K562 (cell line): ENCODE measurements around the gene PCDH9. TPM values are rescaled to one million over a fixed set of nuclear protein-coding genes. Genes with fewer than 3 reads are reported as not detected.

Source experiments
- ATAC-seq: fragments of 200-7000 bp; cut with Tn5 transposase; 3 replicates; pipeline ENCODE4 v1.9.1; 2020; ENCODE audit warnings: moderate library complexity
- BruUV-seq: library from RNA; stranded (reverse); fragments of 400-500 nt; replicated peaks from 2 replicates; lab custom pipeline; 2021; lab: Mats Ljungman, UMichigan
- CTCF ChIA-PET: fragments of 300-600 bp; formaldehyde crosslinking; extraction: SDS; loops from one replicate; lab custom pipeline; 2021; ENCODE audit warnings: low intra/inter-chr PET ratio; lab: Yijun Ruan, JAX
- POLR2A ChIA-PET: fragments of 300-600, 350-650 bp; sonication (Branson Sonifier 250); formaldehyde crosslinking; extraction: SDS; loops from one replicate; lab custom pipeline; 2021; ENCODE audit warnings: antibody characterized with exemption, inconsistent platforms; lab: Yijun Ruan, JAX
- DNase-seq, 4 experiments: peaks; one replicate each; pipeline versions ENCODE4 v3.0.0 to v3.0.0-alpha.2; 2011 to 2018; ENCODE audit warnings: low spot score in 3 of 4, mixed read lengths in 3 of 4; ENCODE audit errors: extremely low read depth in 1 of 4
- FAIRE-seq: peaks from 2 replicates; lab custom pipeline; 2011; peaks lifted over from hg19 to GRCh38; lab: Jason Lieb, UNC
- H2AFZ ChIP-seq: 2 replicates; pipeline ENCODE4 v1.6.0; 2011; ENCODE audit warnings: low read depth, low read length, control low read depth, inconsistent platforms
- H3K27ac ChIP-seq: fragments of 200-600 bp; 3 replicates; pipeline ENCODE4 v1.8.0; 2011; ENCODE audit warnings: low read depth, mild to moderate bottlenecking, control low read depth, inconsistent platforms, low read length, moderate library complexity, mixed read lengths; ENCODE audit errors: extremely low read depth
- H3K27me3 ChIP-seq, 2 experiments: fragments of 300-600 bp in 1 of 2; 2 replicates in 1 of 2; 3 replicates in 1 of 2; pipeline versions ENCODE4 v1.6.0 to v1.8.0; 2011; ENCODE audit warnings: inconsistent platforms in 2 of 2, low read length in 2 of 2, mild to moderate bottlenecking in 1 of 2, mixed read lengths in 1 of 2, moderate library complexity in 1 of 2; ENCODE audit not compliant: control insufficient read depth in 2 of 2, insufficient read depth in 2 of 2
- H3K36me3 ChIP-seq: fragments of 300-600 bp; 3 replicates; pipeline ENCODE4 v1.8.0; 2011; ENCODE audit warnings: mild to moderate bottlenecking, low read length, inconsistent platforms; ENCODE audit not compliant: control insufficient read depth, insufficient read depth
- H3K4me1 ChIP-seq, 2 experiments: fragments of 200-600 bp in 1 of 2; replicated peaks in 1 of 2; 2 replicates in 1 of 2; 3 replicates in 1 of 2; pipeline versions ENCODE4 v1.5.1 to v1.8.0; 2011; ENCODE audit warnings: inconsistent platforms in 2 of 2, low read length in 2 of 2, mild to moderate bottlenecking in 1 of 2, mixed read lengths in 1 of 2, moderate library complexity in 1 of 2; ENCODE audit not compliant: control insufficient read depth in 2 of 2, insufficient read depth in 2 of 2
- H3K4me2 ChIP-seq: 2 replicates; pipeline ENCODE4 v1.6.1; 2011; ENCODE audit warnings: low read length, control low read depth, inconsistent platforms, mixed read lengths; ENCODE audit not compliant: insufficient read depth
- H3K4me3 ChIP-seq: fragments of 200-600 bp; sonication (generic), shearing (Covaris generic); 2 replicates; pipeline ENCODE4 v1.5.1; 2016; ENCODE audit warnings: control low read depth, inconsistent platforms
- H3K79me2 ChIP-seq: fragments of 200-600 bp; 3 replicates; pipeline ENCODE4 v1.8.0; 2011; ENCODE audit warnings: low read length, inconsistent platforms; ENCODE audit not compliant: control insufficient read depth, insufficient read depth
- H3K9ac ChIP-seq, 2 experiments: 2 replicates each; pipeline versions ENCODE4 v1.6.0 to v1.6.1; 2011; ENCODE audit warnings: low read depth in 2 of 2, low read length in 2 of 2, control low read depth in 1 of 2, inconsistent platforms in 1 of 2, mild to moderate bottlenecking in 1 of 2, mixed read lengths in 1 of 2; ENCODE audit not compliant: insufficient read depth in 1 of 2
- H3K9me1 ChIP-seq: one replicate; pipeline ENCODE4 v1.6.0; 2011; ENCODE audit warnings: inconsistent platforms, mild to moderate bottlenecking, low read length, moderate library complexity; ENCODE audit not compliant: control insufficient read depth, insufficient read depth
- H3K9me3 ChIP-seq: replicated peaks from 2 replicates; pipeline ENCODE4 v1.5.1; 2011; ENCODE audit warnings: low read depth, low read length, inconsistent platforms; ENCODE audit not compliant: control insufficient read depth, insufficient read depth
- H4K20me1 ChIP-seq: replicated peaks from 2 replicates; pipeline ENCODE4 v1.6.1; 2011; ENCODE audit warnings: low read length, inconsistent platforms, mixed read lengths; ENCODE audit not compliant: control insufficient read depth, insufficient read depth
- ARID3A ChIP-seq: IDR thresholded peaks from 2 replicates; pipeline ENCODE4 v1.6.1; 2012; ENCODE audit warnings: low read depth, low read length, improper control_type of control experiment, borderline replicate concordance
- ARID3B ChIP-seq: fragments of 250-450 bp; sonication (Bioruptor Pico); IDR thresholded peaks from 2 replicates; pipeline ENCODE4 v1.4.0; 2020; ENCODE audit warnings: borderline replicate concordance
- BDP1 ChIP-seq: IDR thresholded peaks from 3 replicates; pipeline ENCODE4 v1.6.1; 2011; ENCODE audit not compliant: insufficient read length, insufficient read depth
- BRCA1 ChIP-seq, 2 experiments: fragments of 450-650 bp in 1 of 2; sonication (generic) in 1 of 2; formaldehyde crosslinking in 1 of 2; IDR thresholded peaks; 2 replicates each; pipeline versions ENCODE4 v1.5.0 to v1.6.1; 2017 to 2020; ENCODE audit warnings: mild to moderate bottlenecking in 1 of 2, missing genetic modification reagents in 1 of 2
- BRF2 ChIP-seq: IDR thresholded peaks from 3 replicates; pipeline ENCODE4 v1.6.1; 2011; ENCODE audit warnings: borderline replicate concordance, mild to moderate bottlenecking; ENCODE audit not compliant: insufficient read length, insufficient read depth
- CHD2 ChIP-seq: IDR thresholded peaks from 2 replicates; pipeline ENCODE4 v1.6.1; 2011; ENCODE audit warnings: low read depth, low read length
- EZH2 ChIP-seq: IDR thresholded peaks from 2 replicates; pipeline ENCODE4 v1.6.1; 2012; ENCODE audit warnings: low read depth, mild to moderate bottlenecking, inconsistent platforms, low read length, borderline replicate concordance
- KAT7 ChIP-seq: sonication (generic); formaldehyde crosslinking; IDR thresholded peaks from 2 replicates; pipeline ENCODE4 v1.8.0; 2022; ENCODE audit warnings: missing genetic modification reagents, mild to moderate bottlenecking, borderline replicate concordance
- NR2C2 ChIP-seq, 2 experiments: fragments of 200-800 bp in 1 of 2; sonication (Bioruptor generic) in 1 of 2; sonication (generic) in 1 of 2; formaldehyde crosslinking in 1 of 2; IDR thresholded peaks; 2 replicates each; pipeline versions ENCODE4 v1.6.1 to v1.8.0; 2016 to 2022; ENCODE audit warnings: mild to moderate bottlenecking in 1 of 2, missing compliant biosample characterization in 1 of 2, missing genetic modification characterization in 1 of 2, missing genetic modification reagents in 1 of 2
- NRF1 ChIP-seq, 2 experiments: fragments of 450-650 bp; IDR thresholded peaks in 1 of 2; conservative IDR thresholded peaks in 1 of 2; 2 replicates each; pipeline ENCODE4 v1.6.1; 2014; ENCODE audit warnings: mild to moderate bottlenecking in 2 of 2
- PHB ChIP-seq: fragments of 250-450 bp; sonication (Bioruptor Pico); IDR thresholded peaks from 2 replicates; pipeline ENCODE4 v1.5.0; 2021
- RUNX1 ChIP-seq: sonication (generic); IDR thresholded peaks from 2 replicates; pipeline ENCODE4 v1.6.1; 2016; ENCODE audit warnings: antibody characterized with exemption, low read depth
- SNIP1 ChIP-seq: fragments of 450-650 bp; IDR thresholded peaks from 2 replicates; pipeline ENCODE4 v1.7.1; 2017; ENCODE audit warnings: low read depth, mild to moderate bottlenecking
- U2AF2 ChIP-seq: fragments of 200-400 bp; formaldehyde crosslinking; optimal IDR thresholded peaks from 2 replicates; pipeline ENCODE3; 2017; ENCODE audit warnings: low read depth, mild to moderate bottlenecking, low read length
- ZNF274 ChIP-seq: IDR thresholded peaks from 2 replicates; pipeline ENCODE4 v1.6.1; 2011; ENCODE audit warnings: low read depth, mild to moderate bottlenecking, low read length, moderate library complexity, borderline replicate concordance
- ZNF584 ChIP-seq: fragments of 200-800 bp; sonication (Bioruptor generic); IDR thresholded peaks from 2 replicates; pipeline ENCODE4 v1.6.1; 2016; ENCODE audit warnings: low read depth, mild to moderate bottlenecking, missing genetic modification characterization, missing compliant biosample characterization
- WGBS: fragments of 100-300 bp; shearing (Covaris generic); methylation state at CpG from one replicate; pipeline ENCODE4 v1.1.6; 2016; ENCODE audit warnings: low coverage, mixed read lengths; ENCODE audit not compliant: insufficient coverage; ENCODE audit errors: missing lambda C conversion rate; 5-methylcytosine and 5-hydroxymethylcytosine counted together
- in situ Hi-C: fragments of 300-500 bp; cut with MboI; formaldehyde crosslinking; loops from 4 replicates; pipeline ENCODE4 v1.15.0; 2018; ENCODE audit warnings: inconsistent platforms, mixed read lengths
- intact Hi-C: fragments of 100-400 bp; cut with micrococcal nuclease; formaldehyde crosslinking; loops from 2 replicates; pipeline ENCODE4 v1.14.2; 2022
- polyA plus RNA-seq, 8 experiments: library from polyadenylated mRNA; depleted of rRNA in 4 of 8; stranded (reverse) in 5 of 8; unstranded in 3 of 8; fragments of >200 nt; fragmentation: Nextera tagmentation in 2 of 8; fragmentation: Illumina TruSeq in 1 of 8; extraction: Ambion mirVana in 2 of 8; extraction: Trizol in 1 of 8; gene quantifications; 2 replicates each; pipeline versions ENCODE4 v1.2.1 to v1.2.3, GENCODE V29; 2011 to 2014; ENCODE audit warnings: inconsistent platforms in 1 of 8, missing spikeins in 1 of 8
- total RNA-seq, 7 experiments: library from RNA; depleted of rRNA in 6 of 7; stranded (reverse); fragments of >200 nt in 6 of 7; fragmentation: Illumina TruSeq in 2 of 7; extraction: Trizol in 2 of 7; gene quantifications; 2 replicates each; pipeline versions ENCODE4 v1.2.1 to v1.2.3, GENCODE V29; 2011 to 2021; ENCODE audit warnings: low replicate concordance in 1 of 7

PCDH9 gene
- total and polyA plus RNA-seq, 9 of the 15 experiments (the other 6 are each of a cell fraction or from before 2014, with no cell fraction given) = 1.1 to 6.7 (median 4.9) TPM

- Histone ChIP-seq H4K20me1 (no peaks in the 10 kb centered on the region), H3K9me1 (no peaks in the 10 kb centered on the region), H3K4me3 (no peak overlapping the region), H3K79me2 (no peaks in the 10 kb centered on the region), H3K4me2 (no peak overlapping the region)
- POLR2A ChIA-PET = no interaction called here
- no peak for TF ChIP-seq CHD2
- TF ChIP-seq NRF1 (conservative IDR thresholded peaks at IDR 0.05 in 1 of 2, IDR thresholded peaks at IDR 0.05 in 1 of 2) = no peak
- no peak for TF ChIP-seq SNIP1
- no peak for TF ChIP-seq BRCA1 (IDR thresholded peaks at IDR 0.05)
- TF ChIP-seq BRCA1 (CRISPR knock-in tag; IDR thresholded peaks at IDR 0.05) = no peak
- TF ChIP-seq ARID3A = no peak
- TF ChIP-seq BRF2 = no peak
- no peak for TF ChIP-seq BDP1
- no peak for TF ChIP-seq NR2C2 (CRISPR knock-in tag; IDR thresholded peaks at IDR 0.05)
- no peak for TF ChIP-seq NR2C2 (tag; IDR thresholded peaks at IDR 0.05)
- TF ChIP-seq U2AF2 = no peak
- TF ChIP-seq ZNF584 = no peak
- no peak for TF ChIP-seq ARID3B
- no peak for TF ChIP-seq PHB (CRISPR knock-in tag)
- TF ChIP-seq RUNX1 = no peak
- no peak for TF ChIP-seq ZNF274
- TF ChIP-seq KAT7 = no peak
- TF ChIP-seq EZH2 = no peak
- TF ChIP-seq, all 486 proteins: peak for 0
- Histone ChIP-seq H2AFZ (no peak overlapping the region), H3K27ac (no peak overlapping the region), H3K9me3 (no peaks in the 10 kb centered on the region), H3K4me1 (no peaks in the 10 kb centered on the region), H3K9ac (no peak overlapping the region), H3K36me3 (no peaks in the 10 kb centered on the region), H3K27me3 (no peaks in the 10 kb centered on the region)
- ATAC-seq (no peak), DNase-seq (no peak), FAIRE-seq (no peak)
- intact Hi-C loops = no loop called here
- BruUV-seq = no TSS peak
- CTCF ChIA-PET = no interaction called here
- in situ Hi-C loops = no loop called here
- WGBS = 0% methylated on average over 1 of the region's 1 CpG
These were observed 867.7 kb downstream of the PCDH9 start for GRCh38 chr13:66362485-66362884.
